Esophagus squamous epithelium (tissue), 4 donors: ENCODE data around the gene OR5AU1.

Experiments used
- CTCF ChIP-seq, 6 experiments: fragments of 450-650 bp in 4 of 6; fragments of 200-600 bp in 2 of 6; sonication (generic) in 2 of 6; IDR thresholded peaks; one replicate each; pipeline ENCODE4 v1.5.1; 2016 to 2019; ENCODE audit warnings: antibody characterized with exemption in 6 of 6, mild to moderate bottlenecking in 4 of 6, moderate library complexity in 4 of 6
- POLR2A ChIP-seq, 4 donors: fragments of 450-650 bp; IDR thresholded peaks; one replicate each; pipeline ENCODE4 v1.6.1; 2017; ENCODE audit warnings: antibody characterized with exemption in 4 of 4, mild to moderate bottlenecking in 4 of 4, moderate library complexity in 3 of 4

GRCh38 chr14:21105095-21105494 lies 50.8 kb downstream of the OR5AU1 start:
- TF ChIP-seq CTCF (IDR thresholded peaks at IDR 0.05) = no peak
- no peak for TF ChIP-seq POLR2A (IDR thresholded peaks at IDR 0.05)
